ENCODE data around the gene ARRDC5.
"Not testable (repeated sequence)": the region's sequence is repeated elsewhere in the genome, so short reads cannot be mapped to it uniquely, and the experiment has no call there.

ARRDC5 gene

DNA sequence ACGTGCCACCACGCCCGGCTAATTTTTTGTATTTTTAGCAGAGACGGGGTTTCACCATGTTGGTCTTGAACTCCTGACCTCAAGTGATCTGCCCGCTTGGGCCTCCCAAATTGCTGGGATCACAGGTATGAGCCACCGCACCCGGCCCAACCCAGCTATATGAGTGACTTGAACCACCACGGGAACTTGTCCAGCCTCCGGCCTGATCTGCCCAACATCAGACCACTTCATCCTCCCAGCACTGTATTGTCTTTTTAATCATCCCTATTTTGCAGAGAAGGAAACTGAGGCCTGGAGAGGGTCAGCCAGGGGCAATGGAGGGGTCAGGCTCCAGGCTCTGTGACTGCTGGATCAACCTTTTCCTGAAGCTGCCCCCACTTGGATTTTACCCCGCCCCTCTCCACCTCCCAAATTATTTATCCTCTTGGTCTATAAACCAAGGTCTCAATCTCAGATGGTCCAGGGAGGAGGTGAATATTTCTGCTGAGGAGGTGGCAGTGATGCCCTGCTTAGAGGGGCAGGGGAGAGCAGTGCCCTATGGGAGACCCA, 34.3 kb downstream of the ARRDC5 start:
- no peak for DNase-seq (ENCODE audit: low read depth in 3 of 3)

DNA sequence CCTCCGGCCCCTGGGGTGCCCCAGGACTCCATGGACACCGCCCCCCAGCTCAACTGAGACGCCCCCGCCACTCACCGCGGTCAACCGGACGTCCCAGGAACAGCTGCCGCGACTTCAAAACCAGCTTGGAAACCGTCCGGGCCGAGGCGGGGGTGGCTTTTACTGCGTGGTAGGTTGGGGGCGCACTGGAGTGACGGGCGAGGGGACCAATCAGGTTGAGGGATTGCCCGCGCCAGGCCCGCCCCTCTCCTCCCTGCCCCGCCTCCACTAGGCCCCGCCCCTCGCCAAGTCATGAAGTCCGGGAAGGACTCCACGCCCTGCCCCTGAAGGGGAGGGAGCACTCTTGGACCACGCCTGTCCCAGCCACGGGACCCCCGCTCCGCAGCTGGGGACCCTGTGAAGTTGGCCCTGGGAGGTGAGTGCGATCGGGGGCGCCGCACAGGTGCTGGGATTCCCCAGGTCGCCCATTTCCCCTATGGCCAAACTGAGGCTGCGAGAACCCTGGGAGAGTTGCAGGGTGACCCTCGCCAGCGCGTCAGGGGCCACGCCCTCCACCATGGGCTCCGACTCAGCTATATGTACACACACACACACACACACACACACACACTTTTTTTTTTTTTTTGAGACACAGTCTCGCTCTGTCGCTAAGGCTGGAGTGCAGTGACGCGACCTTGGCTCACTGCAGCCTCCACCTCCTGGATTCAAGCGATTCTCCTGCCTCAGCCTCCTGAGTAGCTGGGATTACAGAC, 35.0 kb downstream of the ARRDC5 start, which contains the start of gene PLIN3:
Gene PLIN3, minus strand, starts transcription at position 134 of the 752 bp plus-strand sequence. CDS start 6,273 bp downstream, outside the sequence.
- peak; percentile 85 to 94 (median 89) for DNase-seq (ENCODE audit: low read depth in 3 of 3)

DNA sequence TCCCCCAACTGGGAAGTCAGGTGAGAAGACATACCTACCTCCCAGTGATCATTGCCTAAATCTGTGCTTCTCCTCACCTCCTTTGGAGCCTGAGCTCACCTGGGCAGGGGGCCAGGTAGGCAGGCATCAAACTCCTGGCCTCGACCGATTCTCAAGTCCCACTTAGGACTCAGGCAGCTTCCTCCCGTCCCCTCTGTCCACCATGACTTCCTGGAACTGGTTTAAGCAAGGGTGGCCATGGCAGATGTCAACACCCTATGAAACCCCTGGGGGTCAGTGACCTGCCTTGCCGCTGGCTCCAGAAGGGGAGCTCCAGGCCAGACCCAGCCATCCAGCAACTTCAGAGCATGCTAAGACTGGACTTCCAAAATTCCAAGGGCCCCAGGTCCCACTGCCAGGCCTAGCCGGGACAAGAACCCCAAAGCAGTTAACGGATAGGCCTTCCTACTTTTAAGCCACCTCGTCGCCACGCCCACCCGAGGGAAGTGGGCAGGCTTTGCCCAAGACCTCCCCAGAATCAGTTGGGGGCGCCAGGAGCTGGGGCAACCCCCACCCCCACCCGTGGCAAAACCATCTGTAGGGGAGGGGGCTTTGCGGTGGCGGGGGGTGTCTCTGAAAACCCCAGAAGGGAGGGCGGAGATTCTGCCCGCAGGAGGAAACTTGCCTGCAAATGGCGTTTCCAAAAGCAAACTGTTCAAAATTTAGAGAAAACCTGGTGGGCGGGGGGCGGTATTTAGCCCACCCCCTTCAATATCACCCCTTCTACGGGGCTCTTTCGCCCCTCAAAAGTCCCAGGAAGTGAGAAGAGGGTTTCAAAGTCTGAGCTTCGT, 35.9 kb downstream of the ARRDC5 start:
- DNase-seq (ENCODE audit: low read depth in 3 of 3): peak in 2 of 3 experiments; percentile 35 to 56

DNA sequence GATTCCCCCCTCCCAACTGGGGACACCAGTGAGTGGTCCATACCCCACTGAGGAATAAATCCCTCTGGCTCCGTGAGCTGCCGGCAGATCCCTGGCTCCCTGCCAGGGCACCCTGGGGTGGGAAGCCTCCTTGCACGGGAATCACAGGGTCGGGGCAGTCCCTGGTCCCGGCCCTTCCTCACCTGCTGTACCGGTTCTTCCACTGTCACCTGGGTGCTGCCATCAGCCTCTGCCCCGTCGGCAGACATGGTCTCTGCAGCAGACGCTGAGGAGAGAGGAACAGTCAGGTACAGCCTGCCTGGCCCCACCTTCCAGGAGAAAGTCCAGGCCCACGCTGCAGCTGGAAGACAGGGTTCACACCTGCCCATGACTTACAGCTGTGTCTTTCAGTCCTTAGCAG, 41.5 kb downstream of the ARRDC5 start:
- no peak for DNase-seq (ENCODE audit: low read depth in 3 of 3)

DNA sequence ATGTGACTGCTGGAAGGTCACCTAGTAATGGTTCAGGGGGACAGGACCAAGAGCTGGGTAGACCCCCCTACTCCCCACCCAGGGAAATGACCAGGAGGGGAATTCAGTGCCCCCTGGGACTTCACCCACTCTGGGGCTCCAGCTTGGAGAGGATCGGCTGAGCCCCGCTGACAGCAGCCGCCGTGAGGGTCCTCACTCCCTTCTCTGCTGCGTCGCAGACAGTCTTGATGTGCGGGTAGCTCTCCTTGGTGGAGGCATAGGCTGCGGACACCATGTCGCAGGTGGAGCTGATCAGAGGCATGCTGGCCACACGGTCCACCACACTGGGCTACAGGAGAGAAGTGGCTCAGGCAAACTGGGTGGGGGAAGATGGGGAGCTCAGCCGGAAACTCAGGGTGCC, 43.0 kb downstream of the ARRDC5 start:
- no peak for DNase-seq (ENCODE audit: low read depth in 3 of 3)

DNA sequence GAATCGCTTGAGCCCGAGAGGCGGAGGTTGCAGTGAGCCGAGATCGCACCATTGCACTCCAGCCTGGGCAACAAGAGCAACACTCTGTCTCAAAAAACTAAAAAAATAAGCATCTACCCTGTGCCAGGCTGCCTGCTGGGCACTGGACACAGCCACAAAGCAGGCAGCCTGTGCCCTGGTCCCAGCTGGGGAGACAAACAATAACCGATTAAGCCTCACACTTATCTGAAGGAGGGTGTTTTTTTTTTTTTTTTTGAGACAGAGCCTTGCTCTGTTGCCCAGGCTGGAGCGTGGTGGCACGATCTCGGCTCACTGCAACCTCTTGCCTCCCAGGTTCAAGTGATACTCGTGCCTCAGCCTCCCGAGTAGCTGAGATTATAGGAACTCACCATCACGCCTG, 46.2 kb downstream of the ARRDC5 start:
- DNase-seq (ENCODE audit: low read depth in 3 of 3): not testable (repeated sequence)

DNA sequence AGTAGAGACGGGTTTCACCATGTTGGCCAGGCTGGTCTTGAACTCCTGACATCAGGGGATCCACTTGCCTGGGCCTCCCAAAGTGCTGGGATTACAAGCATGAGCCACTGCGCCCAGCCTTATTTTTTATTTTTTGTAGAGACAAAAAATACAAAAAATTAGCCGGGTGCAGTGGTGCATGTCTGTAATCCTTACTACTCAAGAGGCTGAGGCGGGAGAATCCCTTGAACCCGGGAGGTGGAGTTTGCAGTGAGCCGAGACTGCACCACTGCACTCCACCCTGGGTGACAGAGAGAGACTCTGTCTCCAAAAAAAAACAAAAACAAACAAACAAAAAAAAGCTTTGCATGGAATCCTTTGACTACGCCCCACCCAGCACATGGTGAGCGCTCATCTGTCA, 49.2 kb downstream of the ARRDC5 start:
- not testable (repeated sequence) for DNase-seq (ENCODE audit: low read depth in 3 of 3)

DNA sequence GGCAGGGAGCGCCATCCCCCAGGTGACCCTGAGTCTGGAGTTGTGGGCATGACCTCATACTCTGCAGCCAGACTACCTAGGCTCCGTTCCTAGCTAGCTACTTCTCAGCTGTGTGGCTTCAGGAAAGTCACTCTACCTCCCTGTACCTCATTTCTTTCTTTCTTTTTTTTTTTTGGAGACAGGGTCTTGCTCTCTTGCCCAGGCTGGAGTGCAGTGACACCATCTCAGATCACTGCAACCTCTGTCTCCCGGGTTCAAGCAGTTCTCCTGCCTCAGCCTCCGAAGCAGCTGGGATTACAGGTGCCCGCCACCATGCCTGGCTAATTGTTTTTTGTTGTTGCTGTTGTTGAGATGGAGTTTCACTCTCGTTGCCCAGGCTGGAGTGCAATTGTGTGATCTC, 50.2 kb downstream of the ARRDC5 start:
- no peak for DNase-seq (ENCODE audit: low read depth in 3 of 3)

DNA sequence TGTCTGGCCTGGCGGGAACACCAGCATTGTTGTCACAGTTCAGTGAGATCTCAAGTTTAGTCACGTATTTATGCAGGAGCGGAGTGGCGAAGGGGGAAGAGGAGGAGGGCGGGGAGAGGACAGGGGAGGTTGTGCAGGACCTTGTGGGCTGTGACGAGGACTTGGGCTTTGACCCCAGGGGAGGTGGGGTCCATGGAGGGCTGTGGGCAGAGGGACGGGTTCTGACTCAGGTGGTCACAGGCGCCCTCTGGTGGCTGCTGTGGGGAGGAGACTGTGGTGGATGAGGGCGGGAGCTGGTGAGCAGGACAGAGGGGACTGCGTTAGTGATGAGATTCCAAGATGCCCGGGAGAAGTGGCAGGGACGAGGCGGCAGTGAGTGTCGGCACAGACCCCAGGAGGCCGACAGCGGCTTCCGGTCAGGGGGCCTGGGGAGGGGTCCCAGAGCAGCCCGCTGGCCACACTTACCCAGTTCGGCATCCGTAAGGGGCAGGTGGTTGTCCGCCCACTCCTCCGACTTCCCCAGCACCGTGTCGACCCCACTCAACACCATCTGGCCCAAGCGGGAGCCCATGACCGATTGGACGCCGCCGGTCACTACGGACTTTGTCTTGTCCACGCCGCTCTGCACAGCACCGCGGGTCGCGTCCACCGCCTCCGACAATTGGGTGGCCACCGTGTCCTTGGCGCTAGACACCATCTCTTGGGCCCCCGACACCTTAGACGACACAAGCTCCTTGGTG, 51.0 kb downstream of the ARRDC5 start:
- DNase-seq (ENCODE audit: low read depth in 3 of 3): peak; percentile 57 to 62 (median 62)

DNA sequence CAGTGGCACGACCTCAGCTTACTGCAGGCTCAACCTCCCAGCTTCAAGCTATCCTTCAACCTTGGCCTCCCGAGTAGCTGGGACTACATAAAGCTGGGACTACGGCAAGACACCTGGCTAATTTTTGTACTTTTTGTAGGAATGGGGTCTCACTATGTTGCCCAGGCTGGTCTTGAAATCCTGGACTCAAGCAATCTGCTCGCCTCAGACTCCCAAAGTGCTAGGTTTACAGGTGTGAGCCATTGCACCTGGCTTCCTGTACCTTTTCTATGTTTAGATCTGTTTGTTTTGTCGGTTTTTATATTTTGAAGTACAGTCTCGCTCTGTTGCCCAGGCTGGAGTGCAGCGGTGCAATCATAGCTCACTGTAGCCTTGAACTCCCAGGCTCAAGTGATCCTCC, 53.7 kb downstream of the ARRDC5 start:
- DNase-seq (ENCODE audit: low read depth in 3 of 3): no peak

DNA sequence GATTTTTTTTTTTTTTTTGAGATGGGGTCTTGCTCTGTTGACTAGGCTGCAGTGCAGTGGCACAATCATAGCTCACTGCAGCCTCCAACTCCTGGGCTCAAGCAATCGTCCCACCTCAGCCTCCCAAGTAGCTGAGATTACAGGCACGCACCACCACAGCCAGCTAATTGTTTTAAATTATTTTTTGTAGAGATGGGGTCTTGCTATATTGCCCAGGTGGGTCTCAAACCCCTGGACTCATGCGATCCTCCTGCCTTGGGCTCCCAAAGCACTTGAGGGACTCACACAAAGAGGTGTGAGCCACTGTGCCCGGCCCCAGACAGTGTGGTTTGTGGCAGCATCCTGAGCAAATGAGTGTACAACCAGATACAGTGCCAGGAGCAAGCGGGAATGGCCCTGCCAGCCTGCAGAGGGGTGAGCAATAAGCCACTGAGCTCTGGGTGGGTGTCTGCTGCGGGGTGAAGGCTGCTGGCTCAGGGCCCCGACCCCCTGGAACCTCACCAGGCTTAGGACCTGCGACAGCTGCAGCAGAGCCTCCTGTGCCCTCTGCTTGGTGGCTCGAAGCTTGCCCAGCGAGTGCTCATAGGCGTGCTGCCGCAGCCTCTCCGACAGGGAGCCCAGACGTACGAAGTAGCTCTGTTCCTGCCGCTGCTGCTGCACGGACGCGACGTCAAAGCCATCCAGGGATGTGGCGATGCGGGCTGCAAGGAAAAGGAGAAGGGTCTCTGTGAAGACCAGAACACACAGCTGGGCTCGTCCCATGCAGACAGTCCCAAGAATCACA, 55.3 kb downstream of the ARRDC5 start:
- no peak for DNase-seq (ENCODE audit: low read depth in 3 of 3)

DNA sequence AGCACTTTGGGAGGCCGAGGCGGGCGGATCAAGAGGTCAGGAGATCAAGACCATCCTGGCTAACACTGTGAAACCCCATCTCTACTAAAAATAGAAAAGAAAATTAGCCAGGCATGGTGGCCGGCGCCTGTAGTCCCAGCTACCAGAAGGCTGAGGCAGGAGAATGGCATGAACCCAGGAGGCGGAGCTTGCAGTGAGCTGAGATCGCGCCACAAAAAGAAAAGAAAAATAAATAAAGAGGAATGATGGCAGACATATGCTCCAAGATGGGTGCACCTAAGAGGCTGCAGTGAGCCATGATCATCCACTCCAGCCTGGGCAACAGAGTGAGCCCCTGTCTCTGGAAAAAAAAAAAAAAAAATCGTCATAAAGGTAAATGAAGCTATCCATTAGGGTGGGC, 56.7 kb downstream of the ARRDC5 start:
- DNase-seq (ENCODE audit: low read depth in 3 of 3): not testable (repeated sequence)

DNA sequence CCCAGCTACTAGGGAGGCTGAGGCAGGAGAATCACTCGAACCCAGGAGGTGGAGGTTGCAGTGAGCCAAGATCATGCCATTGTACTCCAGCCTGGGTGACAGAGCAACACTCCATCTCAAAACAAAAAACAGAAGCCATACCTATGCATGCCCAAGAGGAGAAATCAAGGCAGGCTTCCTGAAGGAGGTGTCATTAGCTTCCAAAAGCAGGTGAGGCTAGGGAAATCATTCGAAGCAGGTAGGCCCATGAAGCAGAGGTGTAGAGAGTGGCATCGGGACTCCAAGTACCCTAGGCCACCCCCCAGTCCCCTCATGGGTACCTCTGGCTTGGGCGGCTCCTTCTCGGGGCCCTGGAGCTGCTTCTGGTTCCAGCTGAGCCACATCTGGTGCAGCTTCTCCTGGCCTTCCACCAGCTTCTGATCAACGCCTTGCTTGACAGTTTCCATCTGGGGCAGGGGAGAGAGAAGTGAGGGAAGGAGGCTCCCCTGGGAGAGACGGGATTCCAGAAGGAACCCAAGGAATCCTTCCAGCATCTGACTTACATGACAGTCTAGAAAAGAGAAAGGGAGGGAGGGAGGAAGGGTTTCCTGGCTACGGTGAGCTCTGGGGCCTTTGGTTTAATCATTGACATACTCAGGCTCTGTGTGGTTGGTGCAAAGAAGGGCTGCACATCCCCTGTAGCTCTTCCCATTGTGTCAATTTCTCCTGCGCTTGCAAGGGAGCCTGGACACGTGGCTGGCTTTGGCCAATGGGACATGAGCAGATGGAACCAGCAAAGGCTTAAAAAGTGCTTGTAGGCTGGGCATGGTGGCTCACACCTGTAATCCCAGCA, 58.1 kb downstream of the ARRDC5 start:
- no peak for DNase-seq (ENCODE audit: low read depth in 3 of 3)

DNA sequence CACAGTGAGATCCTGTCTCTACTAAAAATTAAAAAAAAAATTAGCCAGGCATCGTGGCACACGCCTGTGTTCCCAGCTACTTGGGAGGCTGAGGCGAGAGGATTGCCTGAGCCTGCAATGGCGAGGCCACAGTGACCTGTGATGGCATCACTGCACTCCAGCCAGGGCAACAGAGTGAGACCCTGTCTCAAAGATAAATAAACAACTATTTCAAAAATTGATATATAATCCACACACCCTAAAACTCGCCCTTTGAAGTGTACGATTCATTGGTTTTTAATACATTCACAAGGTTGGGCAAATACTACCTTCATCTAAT, 59.1 kb downstream of the ARRDC5 start:
- DNase-seq (ENCODE audit: low read depth in 3 of 3): no peak

Data from stimulated activated CD4-positive, alpha-beta T cell treated with anti-CD3 and anti-CD28 coated beads, TNF-alpha, amount 100 ng/mL, for 4 hours (primary cell).